SK-N-MC (cell line): Measurements from ENCODE around the gene F3.
"Not testable (repeated sequence)": the region's sequence is repeated elsewhere in the genome, so short reads cannot be mapped to it uniquely, and the experiment has no call there.

Experiments used
- DNase-seq: peaks from one replicate; pipeline ENCODE4 v3.0.0-alpha.2; 2011; ENCODE audit warnings: low read depth, low spot score
- H3K27ac ChIP-seq: fragments of 200-600 bp; sonication (generic); 2 replicates; pipeline ENCODE4 v1.5.1; 2016; ENCODE audit warnings: mixed run types
- H3K36me3 ChIP-seq: fragments of 200-600 bp; sonication (generic); 2 replicates; pipeline ENCODE4 v1.6.1; 2017; ENCODE audit warnings: antibody characterized with exemption, low read length, mixed read lengths; ENCODE audit not compliant: insufficient read depth
- H3K4me3 ChIP-seq: fragments of 200-600 bp; sonication (generic); 2 replicates; pipeline ENCODE4 v1.5.1; 2016
- H3K9ac ChIP-seq: fragments of 200-600 bp; sonication (generic); 2 replicates; pipeline ENCODE4 v1.8.0; 2017; ENCODE audit warnings: mixed run types, mixed read lengths; ENCODE audit not compliant: insufficient read length
- H3K9me3 ChIP-seq: fragments of 200-600 bp; sonication (generic); 2 replicates; pipeline ENCODE4 v1.6.1; 2017; ENCODE audit warnings: low read depth, mild to moderate bottlenecking, antibody characterized with exemption, low read length, moderate library complexity, mixed read lengths
- EZH2 ChIP-seq: fragments of 200-600 bp; sonication (generic); IDR thresholded peaks from one replicate; pipeline ENCODE4 v1.6.1; 2017; ENCODE audit warnings: antibody characterized with exemption
- FOXP2 ChIP-seq: optimal IDR thresholded peaks from 2 replicates; pipeline ENCODE3; 2011; ENCODE audit warnings: mild to moderate bottlenecking, moderate library complexity; ENCODE audit not compliant: insufficient read depth; ENCODE audit errors: extremely low read length, control extremely low read depth
- POLR2AphosphoS5 ChIP-seq: IDR thresholded peaks from 2 replicates; pipeline ENCODE4 v1.6.1; 2012; ENCODE audit warnings: mild to moderate bottlenecking, low read depth, low read length, borderline replicate concordance

F3 gene

GRCh38 chr1:94572780-94573179, 31.2 kb upstream of the F3 start:
- TF ChIP-seq POLR2AphosphoS5 (no peak), EZH2 (no peak), FOXP2 (no peak)
- Histone ChIP-seq H3K9ac (no peak overlapping the region), H3K9me3 (no peaks in the 10 kb centered on the region), H3K36me3 (no peaks in the 10 kb centered on the region), H3K4me3 (no peak overlapping the region), H3K27ac (no peak overlapping the region)
- DNase-seq, result no peak

- not testable (repeated sequence) for H3K9ac ChIP-seq, H3K4me3 ChIP-seq, H3K9me3 ChIP-seq, H3K36me3 ChIP-seq, H3K27ac ChIP-seq, DNase-seq
Observed at GRCh38 chr1:94570965-94571364, 29.4 kb upstream of the F3 start.

GRCh38 chr1:94568806-94569205, 27.2 kb upstream of the F3 start:
- H3K4me3 ChIP-seq, H3K27ac ChIP-seq, H3K9ac ChIP-seq, H3K36me3 ChIP-seq, DNase-seq, H3K9me3 ChIP-seq: not testable (repeated sequence)

GRCh38 chr1:94567975-94568607, 26.5 kb upstream of the F3 start:
- not testable (repeated sequence) for H3K27ac ChIP-seq, DNase-seq, H3K9me3 ChIP-seq, H3K36me3 ChIP-seq, H3K9ac ChIP-seq, H3K4me3 ChIP-seq

GRCh38 chr1:94566436-94566835, 24.9 kb upstream of the F3 start:
- H3K9me3 ChIP-seq, H3K36me3 ChIP-seq, H3K4me3 ChIP-seq, H3K27ac ChIP-seq, DNase-seq, H3K9ac ChIP-seq: not testable (repeated sequence)

GRCh38 chr1:94565901-94566300, 24.3 kb upstream of the F3 start:
- no peak overlapping the region for H3K4me3 ChIP-seq
- H3K9ac ChIP-seq, result no peak overlapping the region
- no peak for TF ChIP-seq FOXP2
- TF ChIP-seq POLR2AphosphoS5, result no peak
- no peak for TF ChIP-seq EZH2
- no peak overlapping the region for H3K27ac ChIP-seq
- no peak for DNase-seq
- H3K9me3 ChIP-seq, result no peaks in the 10 kb centered on the region
- H3K36me3 ChIP-seq, result no peaks in the 10 kb centered on the region

GRCh38 chr1:94562519-94563260, 21.1 kb upstream of the F3 start:
- Histone ChIP-seq H3K27ac (no peak overlapping the region), H3K9ac (no peak overlapping the region), H3K4me3 (no peak overlapping the region), H3K36me3 (no peaks in the 10 kb centered on the region), H3K9me3 (no peaks in the 10 kb centered on the region)
- DNase-seq, result no peak
- TF ChIP-seq EZH2, result no peak
- no peak for TF ChIP-seq POLR2AphosphoS5
- TF ChIP-seq FOXP2, result no peak

- Histone ChIP-seq H3K9ac (no peak overlapping the region), H3K4me3 (no peak overlapping the region), H3K36me3 (no peaks in the 10 kb centered on the region), H3K27ac (no peak overlapping the region), H3K9me3 (no peaks in the 10 kb centered on the region)
- no peak for DNase-seq
- TF ChIP-seq POLR2AphosphoS5, result no peak
- no peak for TF ChIP-seq FOXP2
- TF ChIP-seq EZH2, result no peak
Observed at GRCh38 chr1:94560333-94560732, 18.8 kb upstream of the F3 start.

DNA sequence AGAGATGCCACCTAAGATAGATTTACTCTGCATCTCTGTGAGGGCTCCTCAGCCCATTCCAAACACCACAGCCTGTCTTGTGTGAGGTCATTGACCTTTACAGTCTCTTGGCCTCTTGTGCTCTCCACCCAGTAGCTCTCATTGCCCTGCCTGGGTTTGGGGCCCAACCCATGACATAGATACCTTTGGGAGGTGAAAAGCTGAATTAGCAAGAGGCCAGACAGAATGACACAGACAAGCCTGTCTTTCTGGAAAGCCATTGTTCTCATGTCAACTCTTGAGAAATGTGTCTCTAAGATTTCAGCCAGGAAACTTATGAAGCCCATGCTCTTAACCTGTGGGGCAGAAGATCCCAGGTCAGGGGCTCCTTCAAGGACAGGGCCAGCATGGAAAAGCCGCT, 18.4 kb upstream of the F3 start:
- TF ChIP-seq POLR2AphosphoS5 (no peak), EZH2 (no peak), FOXP2 (no peak)
- no peaks in the 10 kb centered on the region for H3K9me3 ChIP-seq
- H3K9ac ChIP-seq, result no peak overlapping the region
- H3K27ac ChIP-seq, result no peak overlapping the region
- H3K36me3 ChIP-seq, result no peaks in the 10 kb centered on the region
- no peak overlapping the region for H3K4me3 ChIP-seq
- no peak for DNase-seq

GRCh38 chr1:94555091-94555490, 13.5 kb upstream of the F3 start:
- no peak for DNase-seq
- TF ChIP-seq FOXP2 (no peak), EZH2 (no peak), POLR2AphosphoS5 (no peak)
- Histone ChIP-seq H3K9me3 (no peaks in the 10 kb centered on the region), H3K4me3 (no peak overlapping the region), H3K9ac (no peak overlapping the region), H3K36me3 (no peaks in the 10 kb centered on the region), H3K27ac (no peak overlapping the region)
